ELR (cell line): ENCODE results near the gene SPX.

Source experiments
- DNase-seq: peaks from one replicate; pipeline ENCODE4 v3.0.0-alpha.2; 2015; ENCODE audit warnings: low read depth

Gene SPX

GRCh38 chr12:21538061-21538653 lies 12.1 kb downstream of the SPX start:
- DNase-seq: no peak

DNA sequence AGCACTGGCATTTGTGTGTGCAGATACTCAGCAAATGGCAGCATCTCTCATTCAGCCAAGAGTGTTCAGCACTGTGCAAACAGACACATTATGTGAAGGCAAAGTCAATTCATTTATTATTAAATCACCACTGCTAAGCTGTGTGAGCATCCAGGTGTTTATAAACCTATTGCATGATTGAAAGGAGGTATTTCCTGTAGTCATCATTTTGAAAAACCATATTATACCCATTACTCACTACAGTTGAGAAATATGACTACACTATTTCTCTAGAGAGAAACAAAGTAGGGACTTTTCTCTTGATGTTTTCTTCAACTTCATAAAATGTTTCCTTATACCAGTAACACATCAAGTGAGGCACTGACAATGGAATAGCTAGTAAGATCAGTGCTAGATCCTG lies 13.7 kb downstream of the SPX start:
- DNase-seq: no peak

GRCh38 chr12:21541773-21542172 lies 15.7 kb downstream of the SPX start:
- DNase-seq: no peak

DNA sequence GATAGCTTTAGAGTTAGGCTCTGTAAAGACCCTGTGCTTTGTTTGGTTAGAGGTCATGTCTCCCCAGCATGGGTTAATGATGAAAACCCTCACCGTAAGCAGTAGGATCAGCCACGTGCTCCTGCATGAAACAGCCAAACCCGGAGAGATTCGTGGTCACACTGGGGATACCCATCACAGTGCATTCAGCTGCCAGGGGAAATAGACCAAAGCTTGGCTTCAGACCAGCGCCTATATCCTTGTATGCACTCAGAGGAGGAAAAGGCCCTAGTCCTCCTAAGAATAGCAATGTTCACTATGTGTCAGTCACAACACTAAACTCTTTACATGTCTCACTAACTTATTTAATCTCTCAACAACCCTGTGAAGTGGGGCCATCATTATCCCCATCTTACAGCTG lies 16.3 kb downstream of the SPX start:
- DNase-seq: no peak

GRCh38 chr12:21543151-21543550 lies 17.1 kb downstream of the SPX start:
- DNase-seq: no peak

DNA sequence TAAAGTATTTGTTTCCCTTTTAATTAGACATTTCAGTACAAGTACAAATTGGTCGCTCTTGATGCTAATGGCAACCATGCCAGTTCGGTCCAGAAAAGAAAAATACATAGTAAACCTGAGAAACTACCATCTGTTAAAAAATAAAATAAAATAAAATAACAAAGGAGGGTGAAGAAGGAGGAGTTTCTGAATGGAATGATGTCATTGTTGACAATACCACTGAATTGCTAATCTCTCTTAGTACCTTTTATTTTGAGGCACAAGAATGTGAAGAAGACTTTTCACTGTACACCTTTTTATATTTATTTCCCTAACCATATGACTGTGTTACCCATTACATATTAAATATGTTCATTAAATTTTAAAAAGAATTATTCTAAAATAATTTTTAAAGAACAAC lies 19.5 kb downstream of the SPX start:
- no peak for DNase-seq

DNA sequence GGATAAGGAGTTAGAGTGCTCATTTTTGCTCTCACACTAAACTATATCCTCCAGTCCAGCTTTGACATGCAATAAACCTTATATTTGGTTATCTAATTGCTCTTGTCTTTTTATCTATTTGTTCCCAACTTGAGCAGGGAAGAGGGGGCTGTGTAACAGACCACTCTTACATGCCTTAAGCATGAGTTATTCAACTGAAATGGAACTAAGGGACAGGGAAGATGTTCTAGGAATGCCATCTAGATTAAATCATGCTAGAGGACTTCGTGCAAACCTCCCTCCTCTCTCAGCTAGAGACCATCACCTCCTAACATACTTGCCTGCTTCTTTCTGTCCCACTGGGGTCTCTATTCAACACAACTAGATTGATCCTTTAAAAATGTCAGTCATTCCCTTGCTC lies 20.6 kb downstream of the SPX start:
- DNase-seq: peak; percentile 6

- no peak for DNase-seq
Observed at GRCh38 chr12:21547437-21547836, 21.3 kb downstream of the SPX start.

DNA sequence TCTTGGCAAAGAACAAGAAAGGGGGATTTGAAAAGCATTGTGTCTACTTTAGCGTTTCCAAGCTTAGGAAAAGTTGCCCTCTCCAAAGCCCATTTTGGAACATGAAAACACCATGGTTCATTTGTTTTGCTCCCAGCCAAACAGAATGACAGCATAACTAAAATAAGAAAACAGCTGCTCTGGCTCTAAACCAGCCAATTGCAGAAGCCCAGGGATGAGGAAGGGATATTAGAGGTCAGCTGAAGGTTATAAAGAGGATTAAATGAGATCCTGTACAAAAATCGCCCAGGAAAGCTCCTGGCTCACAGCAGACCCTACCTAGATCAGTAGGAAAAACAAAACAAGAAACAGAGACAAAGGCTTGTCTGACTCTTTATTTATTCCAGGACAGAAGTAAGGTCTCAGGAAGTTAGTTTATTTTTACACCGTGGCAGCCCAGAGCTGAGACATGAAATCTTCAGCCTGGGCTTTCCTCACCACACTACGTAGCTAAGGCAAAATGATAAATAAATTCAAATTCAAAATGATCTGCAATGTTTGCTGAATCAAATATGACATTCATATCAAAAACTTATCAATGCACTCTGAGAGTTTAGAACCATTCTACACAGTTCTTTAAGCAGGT lies 25.9 kb downstream of the SPX start:
- DNase-seq: no peak

GRCh38 chr12:21552635-21553328 lies 26.7 kb downstream of the SPX start:
- no peak for DNase-seq

GRCh38 chr12:21553329-21553675 lies 27.2 kb downstream of the SPX start:
- no peak for DNase-seq

DNA sequence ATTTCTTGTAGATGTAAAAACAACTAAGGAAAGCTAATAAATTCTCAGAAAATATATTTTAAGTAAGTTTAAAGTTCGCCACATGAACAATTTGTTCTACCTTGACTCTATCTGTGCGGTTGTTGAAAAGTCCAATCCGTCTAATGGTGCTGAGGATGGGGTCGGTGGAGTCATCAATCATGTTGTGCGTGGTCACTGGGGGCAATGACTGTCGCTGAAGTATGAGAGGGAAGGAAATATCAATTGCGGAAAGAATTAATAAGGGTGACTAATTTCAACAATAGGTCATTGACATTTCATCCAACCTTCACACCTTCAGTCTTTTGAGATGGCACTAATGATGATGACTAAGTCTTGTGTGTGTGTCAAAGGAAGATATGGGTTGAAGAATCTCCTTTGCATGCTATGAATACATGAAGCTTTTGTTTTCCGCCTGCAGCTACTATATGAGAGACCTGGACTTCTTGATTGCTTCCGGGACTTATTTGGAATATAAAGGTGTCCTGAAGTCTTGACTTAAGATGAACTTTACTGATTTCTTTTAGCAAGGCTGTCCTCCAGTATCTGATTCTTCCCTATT lies 32.1 kb downstream of the SPX start:
- no peak for DNase-seq

DNA sequence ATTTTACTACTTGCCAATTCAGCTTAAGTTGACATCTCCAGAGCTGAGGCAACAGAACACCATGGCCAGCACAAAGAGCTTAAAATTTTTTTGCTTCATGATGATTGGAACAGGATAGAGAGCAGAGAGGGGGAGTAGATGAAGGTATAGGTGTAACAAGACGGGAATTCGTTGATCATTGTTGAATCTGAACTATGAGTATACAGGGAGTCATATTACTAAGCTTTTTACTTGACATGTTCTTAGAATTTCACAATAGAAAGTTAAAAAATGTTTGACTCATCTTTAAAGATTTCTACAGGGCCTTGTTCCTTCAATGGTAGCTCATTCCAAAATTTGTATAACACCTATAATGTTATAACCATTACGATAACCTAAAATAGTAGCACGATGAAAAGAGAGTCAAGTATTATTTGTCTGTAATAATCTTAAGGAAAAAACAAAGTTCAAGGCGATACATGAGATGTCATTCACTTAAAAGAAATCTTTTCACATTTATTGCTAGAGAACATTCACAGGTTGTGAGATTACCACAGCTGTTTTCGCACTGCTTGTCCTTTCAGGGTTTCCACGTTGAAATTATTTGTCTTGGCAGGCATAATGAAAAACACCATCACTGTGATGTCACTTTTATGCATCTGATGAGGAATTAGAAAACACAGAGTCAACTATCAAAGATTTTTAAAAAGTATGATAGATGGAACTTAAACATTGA lies 33.9 kb downstream of the SPX start:
- DNase-seq: peak; percentile 57

GRCh38 chr12:21561158-21561557 lies 35.1 kb downstream of the SPX start:
- DNase-seq: no peak

GRCh38 chr12:21562859-21563258 lies 36.8 kb downstream of the SPX start:
- DNase-seq: no peak

DNA sequence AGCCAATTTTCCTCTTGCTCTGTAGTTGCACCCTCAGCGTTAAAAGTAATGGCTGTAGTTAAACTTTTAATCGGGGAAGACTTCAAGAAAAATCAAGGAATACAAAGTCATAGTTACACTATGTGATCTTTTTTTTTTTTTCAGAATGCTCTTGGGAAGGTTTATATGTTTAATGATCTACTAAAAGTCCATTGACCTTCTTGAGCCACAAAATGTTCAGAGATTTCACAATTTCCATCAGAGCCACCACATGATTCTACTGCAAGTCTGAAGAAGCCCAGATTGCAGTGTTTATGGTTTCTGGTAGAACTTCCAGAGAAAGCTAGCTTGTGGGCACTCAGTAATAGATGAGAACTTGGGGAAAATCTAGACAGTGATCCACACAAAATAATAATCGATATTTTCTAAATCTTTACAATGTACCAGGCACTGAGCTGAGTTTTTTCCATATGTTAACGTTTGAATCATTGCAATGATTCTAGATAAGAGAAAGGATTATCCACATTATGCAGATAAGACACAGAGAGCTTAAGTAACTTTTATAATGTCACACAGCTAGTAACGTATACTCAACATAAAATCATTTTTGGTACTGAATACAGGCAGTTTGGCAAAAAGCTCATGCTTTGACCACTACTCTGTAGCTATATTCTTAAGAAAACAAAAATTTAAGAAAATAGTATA lies 40.3 kb downstream of the SPX start:
- no peak for DNase-seq

DNA sequence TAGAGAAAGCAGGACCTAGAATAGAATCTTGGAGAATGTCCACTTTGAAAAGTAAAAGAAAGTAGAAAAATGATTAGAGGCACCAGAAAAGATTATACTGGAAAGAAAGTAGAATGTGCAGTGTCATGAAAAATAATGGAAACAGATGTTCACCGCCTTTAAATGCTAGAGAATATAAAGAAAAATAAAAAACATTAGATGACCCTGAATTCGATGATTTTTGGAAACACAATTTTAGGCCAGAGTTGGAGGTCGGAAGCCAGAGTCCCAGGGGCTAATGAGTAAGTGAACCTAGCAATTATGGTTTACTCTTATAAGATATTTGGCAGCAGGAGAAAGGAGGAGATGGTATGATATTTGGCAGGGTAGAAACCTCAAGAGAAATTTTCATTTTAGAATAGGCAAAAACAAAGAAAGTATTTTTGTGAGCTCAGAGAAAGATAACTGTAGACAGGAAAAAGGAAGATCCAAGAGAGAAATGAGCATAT lies 40.9 kb downstream of the SPX start:
- no peak for DNase-seq

- no peak for DNase-seq
Observed at GRCh38 chr12:21568115-21568514, 42.0 kb downstream of the SPX start.

GRCh38 chr12:21571046-21571445 lies 45.0 kb downstream of the SPX start:
- no peak for DNase-seq

DNA sequence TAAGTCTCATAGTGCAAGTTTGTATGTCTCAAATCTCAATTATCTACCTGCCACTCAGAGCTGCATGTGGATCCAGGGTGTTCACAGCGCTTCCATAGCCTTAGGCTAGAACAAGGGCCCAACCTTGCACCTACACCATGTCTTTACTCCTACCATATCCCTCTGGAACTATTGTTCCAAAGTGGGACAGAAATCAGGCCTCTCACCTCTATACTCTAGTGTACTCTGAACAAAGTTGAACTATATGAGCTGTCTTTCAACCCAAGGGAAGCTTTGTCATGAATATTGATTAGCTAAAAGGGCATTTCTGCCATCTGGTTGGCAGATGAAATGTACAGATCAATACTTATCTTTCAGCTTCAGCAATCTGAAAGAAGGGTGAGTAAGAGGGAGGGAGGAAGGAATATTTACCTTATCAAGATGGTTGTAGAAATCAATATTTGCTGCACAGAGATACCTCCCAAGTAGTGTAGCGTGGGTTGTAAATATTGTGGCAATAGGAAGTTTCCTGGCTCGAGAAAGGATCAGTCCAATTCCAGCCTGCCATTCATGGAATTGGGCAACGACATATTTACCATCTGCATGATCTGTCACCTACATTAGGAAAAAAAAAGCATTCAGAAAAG lies 47.8 kb downstream of the SPX start:
- DNase-seq: no peak

- DNase-seq: no peak
Observed at GRCh38 chr12:21576431-21576830, 50.3 kb downstream of the SPX start.

- no peak for DNase-seq
Observed at GRCh38 chr12:21577516-21577915, 51.4 kb downstream of the SPX start.
